ENCODE results near the gene ANKS3.

GRCh38 chr16:4733211-4733742 is 794 bp downstream of the ANKS3 start:
- TF ChIP-seq GATA2 (CRISPR knock-in tag; IDR thresholded peaks at IDR 0.05) (no peak), CTCF (IDR thresholded peaks at IDR 0.05) (no peak), NFIC (IDR thresholded peaks at IDR 0.05; ENCODE audit: borderline replicate concordance) (no peak), IRF3 (IDR thresholded peaks at IDR 0.05; ENCODE audit: low read depth, low read length) (no peak), USF2 (IDR thresholded peaks at IDR 0.05; ENCODE audit: borderline replicate concordance, low read depth, low read length) (no peak), RAD21 (IDR thresholded peaks at IDR 0.05; ENCODE audit: low read length) (no peak)
